Umbilical cord (tissue), 2 donors: ENCODE results near the gene TAPBPL. TPM values are rescaled to one million over a fixed set of nuclear protein-coding genes. Genes with fewer than 3 reads are reported as not detected.
A peak's percentile ranks its signal among the peaks of the same experiment; 100 is the strongest.
"Not testable (repeated sequence)": the region's sequence is repeated elsewhere in the genome, so short reads cannot be mapped to it uniquely, and the experiment has no call there.

Experiments used
- DNase-seq: peaks from one replicate; pipeline ENCODE4 v3.0.0-alpha.2; 2015; ENCODE audit warnings: low spot score
- total RNA-seq: library from RNA; depleted of rRNA; stranded (reverse); fragments of >200 nt; gene quantifications from one replicate; pipeline ENCODE4 v1.2.3, GENCODE V29; 2014; ENCODE audit warnings: low replicate concordance; ENCODE audit not compliant: insufficient read depth

The TAPBPL gene
- total RNA-seq, 1 donor from 2014 or later = 3.6 TPM

DNA sequence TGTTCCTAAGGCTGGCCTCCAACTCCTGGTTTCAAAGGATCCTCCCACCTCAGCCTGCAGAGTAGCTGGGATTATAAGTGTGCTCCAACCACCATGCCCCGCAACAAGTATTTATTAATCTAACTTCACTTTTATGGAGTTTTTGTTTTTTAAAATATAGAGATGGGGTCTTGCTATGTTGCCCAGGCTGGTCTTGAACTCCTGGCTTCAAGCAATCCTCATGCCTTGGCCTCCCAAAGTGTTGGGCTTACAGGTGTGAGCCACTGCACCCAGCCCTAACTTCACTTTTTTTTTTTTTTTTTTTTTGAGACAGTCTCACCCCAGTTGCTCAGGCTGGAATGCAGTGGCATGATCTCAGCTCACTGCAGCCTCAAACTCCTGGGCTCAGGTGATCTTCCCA, 38.8 kb downstream of the TAPBPL start:
- not testable (repeated sequence) for DNase-seq

DNA sequence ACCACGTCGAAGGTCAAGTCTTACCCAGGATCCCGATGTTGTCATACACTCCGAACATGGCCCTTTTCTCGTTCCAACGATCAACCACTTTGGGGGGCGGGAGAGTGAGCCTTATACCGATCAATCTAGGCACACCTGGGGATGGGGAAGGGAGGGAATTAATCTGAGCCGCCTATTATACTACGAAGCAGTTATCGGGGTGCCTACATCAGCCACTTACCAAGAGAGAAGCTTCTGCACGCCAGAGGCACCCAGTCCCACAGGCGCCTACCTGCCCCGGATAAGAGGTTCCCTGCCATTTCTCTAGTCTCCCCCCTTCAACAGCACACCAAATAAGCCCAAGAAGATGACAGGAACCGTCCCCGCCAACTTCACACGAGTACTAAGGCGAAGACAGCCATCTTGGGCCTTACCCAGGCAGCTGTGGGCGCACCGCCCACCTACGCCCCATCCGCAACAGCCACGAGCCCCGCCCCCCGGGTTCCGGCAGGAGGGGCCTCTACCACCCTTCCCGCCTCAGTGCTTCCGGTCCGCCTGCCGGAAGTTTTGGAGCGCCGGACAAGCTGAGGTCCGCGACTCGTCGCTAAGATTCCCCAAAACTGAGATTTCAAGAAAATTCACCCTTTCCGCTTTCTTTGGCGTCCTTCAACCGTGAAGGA, 41.1 kb downstream of the TAPBPL start, which contains the start of gene MRPL51:
MRPL51 (minus strand) TSS at position 425 of the 659 bp plus-strand sequence; CDS start at position 299, 126 bp downstream.
- peak; percentile 97 for DNase-seq

DNA sequence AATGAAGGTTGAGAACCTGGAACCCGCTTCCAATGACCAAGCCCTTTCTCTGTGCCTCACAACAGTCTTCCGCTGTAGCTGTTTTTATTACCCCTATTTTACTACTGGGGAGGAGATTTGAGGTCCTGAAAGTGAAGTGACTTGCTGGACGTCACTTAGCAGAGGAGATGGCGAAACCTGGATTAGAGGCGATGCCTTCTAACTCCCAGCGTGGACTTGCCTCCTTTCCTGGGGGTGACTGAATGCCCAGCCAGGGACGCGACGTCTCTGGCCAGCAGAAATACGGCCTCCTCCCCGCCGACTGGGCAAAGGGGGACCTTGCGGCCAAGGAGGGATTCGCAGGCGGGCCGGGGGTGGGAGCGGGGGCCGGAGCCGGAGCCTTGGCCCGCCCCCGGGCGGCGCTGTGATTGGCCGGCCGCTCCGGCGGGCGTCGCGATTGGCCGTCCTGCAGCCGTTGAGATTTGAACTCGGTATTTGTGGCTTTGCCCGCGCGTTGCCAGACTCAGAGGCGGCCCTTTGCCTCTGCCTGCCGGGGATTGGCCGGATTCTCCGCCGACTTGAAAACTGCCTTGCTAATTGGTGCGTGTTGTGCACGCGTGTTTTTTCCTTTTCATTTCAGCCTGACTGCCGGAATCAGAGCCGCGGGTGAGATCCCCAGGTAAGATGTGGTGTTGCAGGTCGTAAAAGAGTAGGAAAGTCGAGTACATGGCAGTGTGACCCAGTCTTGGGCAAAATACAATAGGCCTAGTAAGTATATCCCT, 41.8 kb downstream of the TAPBPL start, which contains the start of gene NCAPD2:
NCAPD2 (plus strand) TSS at position 606 of the 761 bp plus-strand sequence. CDS start 997 bp downstream, outside the sequence.
- peak; percentile 98 for DNase-seq

DNA sequence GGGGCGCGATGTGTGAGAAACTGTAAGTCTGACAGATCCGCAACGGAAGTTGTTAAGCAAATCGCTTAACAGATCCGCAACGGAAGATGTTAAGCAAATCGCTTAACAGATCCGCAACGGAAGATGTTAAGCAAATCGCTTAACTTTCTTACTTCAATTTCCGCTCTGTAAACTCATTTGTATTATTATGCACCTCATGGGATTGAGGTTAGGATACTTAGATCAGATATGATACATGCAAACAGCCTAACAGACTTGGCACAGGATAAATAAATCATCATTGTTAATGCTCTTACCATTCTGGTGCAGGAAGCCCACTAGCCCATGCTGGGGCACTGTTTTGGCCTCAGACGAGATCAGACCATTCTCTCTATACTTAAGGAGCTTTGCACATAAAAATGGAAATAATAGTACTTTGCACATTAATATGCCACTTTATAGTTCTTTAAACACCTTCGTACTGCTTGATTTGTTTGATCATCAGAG, 42.5 kb downstream of the TAPBPL start:
- peak; percentile 10 for DNase-seq

DNA sequence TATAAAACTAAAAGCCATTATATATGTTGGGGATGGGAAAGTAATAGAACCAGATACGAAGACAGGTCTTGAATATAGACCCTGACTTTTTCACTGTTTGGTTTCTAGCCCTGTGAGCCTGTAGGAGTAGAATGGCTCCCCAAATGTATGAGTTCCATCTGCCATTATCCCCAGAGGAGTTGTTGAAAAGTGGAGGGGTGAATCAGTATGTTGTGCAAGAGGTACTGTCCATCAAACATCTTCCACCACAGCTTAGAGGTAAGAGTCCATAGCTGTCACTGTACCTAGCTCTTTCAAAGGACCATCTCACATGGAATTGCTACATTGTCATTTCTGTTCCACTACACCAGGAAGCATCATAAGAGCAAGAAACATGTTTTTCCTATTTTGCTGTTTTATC, 43.1 kb downstream of the TAPBPL start:
- DNase-seq = no peak

DNA sequence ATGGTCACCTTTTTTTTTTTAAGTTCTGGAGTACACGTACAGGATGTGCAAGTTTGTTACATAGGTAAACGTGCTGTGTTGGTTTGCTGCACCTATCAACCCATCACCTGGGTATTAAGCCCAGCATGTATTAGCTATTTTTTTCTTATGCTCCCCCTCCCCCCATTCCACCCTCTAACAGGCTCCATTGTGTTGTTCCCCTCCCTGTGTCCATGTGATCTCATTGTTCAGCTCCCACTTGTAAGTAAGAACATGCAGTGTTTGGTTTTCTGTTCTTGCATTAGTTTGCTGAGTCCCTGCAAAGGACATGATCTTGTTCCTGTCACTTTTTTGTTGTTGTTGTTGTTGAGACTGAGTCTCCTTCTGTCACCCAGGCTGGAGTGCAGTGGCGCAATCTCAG, 45.4 kb downstream of the TAPBPL start:
- not testable (repeated sequence) for DNase-seq

DNA sequence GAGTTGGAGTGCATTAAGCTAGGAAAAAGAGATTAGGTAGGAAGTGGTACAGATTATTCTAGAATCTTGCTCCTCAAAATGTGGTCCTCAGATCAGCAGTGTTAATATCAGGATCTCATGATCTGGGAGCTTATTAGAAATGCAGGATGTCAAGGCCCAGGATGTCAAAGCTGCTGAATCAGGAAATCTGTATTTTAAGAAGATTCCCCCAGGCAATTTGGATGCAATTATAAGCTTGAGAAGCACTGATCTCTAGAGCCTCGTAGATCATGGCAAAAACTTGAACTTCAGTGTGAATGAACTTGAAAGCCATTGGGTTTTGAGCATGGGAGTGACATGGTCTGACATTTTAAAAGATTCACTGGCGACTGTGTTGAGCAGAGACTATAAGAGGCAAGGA, 48.6 kb downstream of the TAPBPL start:
- no peak for DNase-seq

DNA sequence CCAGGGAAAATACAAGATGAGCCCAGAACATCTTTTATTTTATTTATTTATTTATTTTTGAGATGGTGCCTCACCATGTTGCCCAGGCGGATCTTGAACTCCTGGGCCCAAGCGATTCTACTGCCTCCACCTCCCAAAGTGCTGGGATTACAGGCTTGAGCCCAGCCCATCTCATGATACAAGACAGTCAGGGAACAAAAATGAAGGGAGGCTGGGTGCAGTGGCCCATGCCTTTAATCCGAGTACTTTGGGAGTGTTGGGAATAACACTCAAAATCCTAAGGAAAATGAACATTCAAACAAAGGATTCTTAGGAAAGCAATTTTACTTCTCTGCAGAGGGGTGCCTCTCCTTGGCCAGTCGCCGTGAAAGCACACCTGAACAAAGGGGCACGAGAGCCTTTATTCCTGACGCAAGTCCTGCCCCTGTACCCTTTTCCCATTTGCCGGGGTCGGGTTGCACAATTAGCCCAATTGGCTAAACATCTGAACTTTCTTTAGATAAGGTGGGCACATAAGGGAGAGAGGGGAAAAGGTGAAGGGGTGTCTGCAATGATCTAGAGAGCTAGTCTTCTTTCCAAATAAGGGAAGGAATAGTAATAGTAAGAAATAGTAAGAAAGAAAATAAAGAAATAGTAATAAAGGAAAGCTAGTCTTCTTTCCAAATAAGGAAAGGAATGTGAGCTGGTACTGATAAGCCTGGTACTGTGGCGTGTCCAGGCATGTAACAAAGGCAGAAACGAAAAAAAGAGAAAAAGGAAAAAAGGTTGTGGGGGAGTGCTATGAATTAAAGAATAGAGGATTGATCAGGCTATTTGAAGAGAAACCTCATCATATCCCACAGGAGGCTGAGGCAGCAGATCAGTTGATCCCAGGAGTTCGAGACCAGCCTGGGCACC, 55.5 kb downstream of the TAPBPL start:
- peak; percentile 62 for DNase-seq

DNA sequence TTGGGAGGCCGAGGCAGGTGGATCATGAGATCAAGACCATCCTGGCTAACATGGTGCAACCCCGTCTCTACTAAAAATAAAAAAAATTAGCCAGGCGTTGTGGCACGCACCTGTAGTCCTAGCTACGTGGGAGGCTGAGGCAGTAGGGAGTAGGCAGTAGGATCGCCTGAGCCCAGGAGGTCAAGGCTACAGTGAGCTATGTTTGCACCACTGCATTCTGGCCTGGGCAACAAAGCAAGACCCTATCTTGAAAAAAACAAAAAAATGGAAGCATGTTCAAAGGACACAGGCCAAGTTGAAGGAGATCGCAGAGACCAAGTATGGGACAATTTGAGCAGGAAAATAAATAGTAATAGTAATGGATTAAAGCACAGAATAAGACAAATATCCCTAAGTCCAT, 56.2 kb downstream of the TAPBPL start:
- no peak for DNase-seq

Other genes with a start within 250 kb of the TAPBPL start
- gene PLEKHG6, start 141.4 kb upstream of the TAPBPL start, total RNA-seq = 0.96 TPM
- gene TNFRSF1A, start 110.0 kb upstream of the TAPBPL start, total RNA-seq = 90.5 TPM
- gene SCNN1A, start 76.5 kb upstream of the TAPBPL start, total RNA-seq = 2.2 TPM
- 62.1 TPM for gene LTBR, start 67.9 kb upstream of the TAPBPL start, total RNA-seq
- not detected for gene CD27, start 7.1 kb upstream of the TAPBPL start, total RNA-seq
- gene VAMP1, start 18.6 kb downstream of the TAPBPL start, total RNA-seq = 1.2 TPM
- 247 TPM for gene MRPL51, start 41.2 kb downstream of the TAPBPL start, total RNA-seq
- gene NCAPD2, start 42.1 kb downstream of the TAPBPL start, total RNA-seq = 14.7 TPM
- 4,076 TPM for gene GAPDH, start 82.5 kb downstream of the TAPBPL start, total RNA-seq
- 2.2 TPM for gene IFFO1, start 104.0 kb downstream of the TAPBPL start, total RNA-seq
- gene NOP2, start 116.2 kb downstream of the TAPBPL start, total RNA-seq = 6.7 TPM
- 192 TPM for gene CHD4, start 155.3 kb downstream of the TAPBPL start, total RNA-seq
- 6.3 TPM for gene LPAR5, start 183.9 kb downstream of the TAPBPL start, total RNA-seq
- gene ACRBP, start 195.4 kb downstream of the TAPBPL start, total RNA-seq = 2.9 TPM
- 20.9 TPM for gene ING4, start 211.1 kb downstream of the TAPBPL start, total RNA-seq
- gene ZNF384, start 237.3 kb downstream of the TAPBPL start, total RNA-seq = 16.4 TPM
- gene PIANP, start 248.8 kb downstream of the TAPBPL start, total RNA-seq = not detected